Right renal cortex interstitium (tissue), 3 donors: ENCODE data around the gene MTO1. TPM values are rescaled to one million over a fixed set of nuclear protein-coding genes. Genes with fewer than 3 reads are reported as not detected.
"Not testable (repeated sequence)": the region's sequence is repeated elsewhere in the genome, so short reads cannot be mapped to it uniquely, and the experiment has no call there.

Experiments used
- DNase-seq, 3 donors: peaks; one replicate each; pipeline ENCODE4 v3.0.0-alpha.2; 2013; ENCODE audit warnings: low read depth in 3 of 3, low spot score in 2 of 3
- polyA plus RNA-seq, 3 donors: library from polyadenylated mRNA; unstranded; fragments of 120-200 nt; gene quantifications; one replicate each; pipeline ENCODE4 v1.2.1, GENCODE V29; 2013; ENCODE audit not compliant: insufficient read length in 3 of 3

The MTO1 gene
- polyA plus RNA-seq, 3 donors: 28.9 to 36.2 (median 31.6) TPM

DNA sequence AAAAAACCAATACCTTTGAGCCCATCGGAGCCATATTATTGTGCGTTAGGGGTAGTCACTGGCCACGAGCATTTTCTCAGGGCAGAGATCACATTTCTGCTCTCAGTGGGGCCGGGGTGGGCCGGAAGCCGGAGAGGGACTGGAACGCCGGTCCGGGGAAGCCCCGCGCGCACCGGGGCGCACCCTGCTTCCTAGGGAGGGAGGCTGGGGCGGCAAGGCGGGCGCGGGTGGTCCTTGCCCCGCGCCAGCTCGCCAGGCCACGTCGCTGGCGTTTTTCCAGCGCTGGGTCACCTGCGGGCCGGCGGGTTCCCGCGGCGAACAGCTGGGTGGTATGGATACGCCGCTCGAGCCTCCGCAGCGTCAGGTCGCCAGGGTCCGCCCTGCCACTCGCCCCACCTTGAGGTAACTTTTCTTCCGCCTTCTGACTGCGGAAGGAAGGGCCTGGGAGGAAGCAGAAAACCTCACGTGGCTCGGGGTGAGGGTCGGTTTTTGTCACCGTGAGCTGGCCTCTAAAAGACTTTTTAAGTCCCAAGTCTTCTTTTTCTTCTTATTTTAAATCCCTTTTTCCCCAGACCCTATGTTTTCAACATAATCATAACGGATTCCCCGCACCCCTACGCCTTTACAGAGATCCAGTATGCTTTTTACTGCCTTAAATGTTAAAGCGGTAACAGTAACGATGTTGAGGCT lies 62.0 kb downstream of the MTO1 start:
- no peak for DNase-seq

DNA sequence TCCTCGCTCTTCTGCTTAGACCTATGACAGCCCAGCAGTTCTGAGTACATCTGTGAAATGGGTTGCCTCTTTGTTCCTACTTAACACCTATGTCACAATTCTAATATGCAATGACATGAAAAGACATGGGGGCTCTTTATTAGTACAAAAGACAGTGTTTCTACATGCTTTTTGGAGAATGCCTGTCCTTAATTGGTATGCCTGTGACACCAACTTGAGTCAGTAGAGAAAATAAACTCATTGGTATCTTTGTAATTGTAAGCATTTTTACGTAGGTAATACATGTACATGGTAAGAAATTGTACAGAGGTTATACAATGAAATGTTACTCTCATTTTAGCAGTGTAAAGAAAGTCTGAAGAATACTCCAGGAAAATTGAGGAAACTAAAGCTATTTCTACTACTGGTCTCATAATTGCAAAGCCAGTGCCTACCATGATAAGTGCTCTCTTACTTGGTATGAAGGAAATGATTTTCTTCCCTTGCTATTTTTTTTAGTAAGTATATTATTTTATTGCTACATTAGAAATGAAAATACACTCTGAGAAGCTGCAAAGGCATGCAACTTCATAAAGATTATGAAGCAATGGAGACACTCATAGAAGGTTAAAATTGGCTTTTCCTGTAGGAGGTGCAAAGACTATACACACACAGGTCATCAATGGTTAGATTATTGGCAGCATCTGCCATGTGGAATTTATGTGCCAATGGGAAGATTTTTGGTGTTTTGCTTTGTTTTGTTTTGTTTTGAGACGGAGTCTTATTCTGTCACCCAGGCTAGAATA lies 64.2 kb downstream of the MTO1 start:
- DNase-seq: no peak

DNA sequence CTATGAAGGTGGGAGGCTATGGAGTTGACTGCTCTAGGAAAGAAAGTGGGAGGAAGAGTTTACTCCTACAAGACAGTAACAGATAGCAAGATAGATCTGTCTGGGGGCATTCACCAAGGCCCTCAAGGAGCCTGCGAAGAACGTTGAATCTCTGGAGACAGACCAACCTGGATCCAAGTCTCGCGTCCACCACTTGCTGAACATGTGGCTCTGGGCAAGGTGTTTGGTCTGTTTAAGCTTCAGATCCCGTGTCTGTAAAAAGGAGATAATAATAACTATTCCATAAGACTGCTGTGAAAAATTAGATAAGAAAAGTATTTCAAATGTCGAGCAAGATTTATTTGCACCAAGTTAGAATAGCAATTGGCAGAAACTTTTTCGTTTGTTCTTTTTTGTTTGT lies 67.4 kb downstream of the MTO1 start:
- DNase-seq: no peak

DNA sequence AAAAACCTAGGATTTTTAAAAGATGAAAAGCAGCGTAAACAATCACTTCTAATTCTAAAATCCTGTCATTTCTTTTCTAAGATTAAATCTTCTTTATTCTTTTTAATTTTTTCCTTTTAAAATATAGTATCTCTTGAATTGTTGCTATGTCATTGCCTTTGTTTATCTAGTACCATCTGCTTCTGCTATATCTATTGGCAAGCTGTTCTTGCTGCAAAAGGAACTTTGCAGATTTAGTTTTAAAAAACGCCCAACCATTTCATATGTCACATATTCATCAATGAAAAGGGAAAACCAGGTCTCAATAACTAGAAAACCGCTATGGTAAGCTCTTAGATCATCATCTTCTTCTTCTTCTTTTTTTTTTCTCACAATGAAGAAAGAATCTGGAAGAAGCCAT lies 70.8 kb downstream of the MTO1 start:
- DNase-seq: no peak

DNA sequence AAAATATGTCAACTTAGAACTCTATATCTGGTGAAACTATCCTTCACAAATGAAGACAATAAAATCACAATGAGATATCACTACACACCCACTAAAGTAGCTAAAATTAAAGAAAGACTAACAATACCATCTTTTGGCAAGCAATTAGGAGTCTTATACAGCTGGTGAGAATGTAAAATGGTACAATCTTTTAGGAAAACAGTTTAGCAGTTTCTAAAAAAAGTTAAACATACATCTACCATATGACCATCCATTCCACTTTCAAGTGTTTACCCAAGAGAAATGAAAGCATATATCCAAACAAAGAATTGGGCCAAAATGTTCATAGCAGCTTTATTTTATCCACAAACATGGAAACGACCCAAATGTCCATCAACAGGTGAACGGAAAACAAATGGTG lies 73.1 kb downstream of the MTO1 start:
- no peak for DNase-seq

DNA sequence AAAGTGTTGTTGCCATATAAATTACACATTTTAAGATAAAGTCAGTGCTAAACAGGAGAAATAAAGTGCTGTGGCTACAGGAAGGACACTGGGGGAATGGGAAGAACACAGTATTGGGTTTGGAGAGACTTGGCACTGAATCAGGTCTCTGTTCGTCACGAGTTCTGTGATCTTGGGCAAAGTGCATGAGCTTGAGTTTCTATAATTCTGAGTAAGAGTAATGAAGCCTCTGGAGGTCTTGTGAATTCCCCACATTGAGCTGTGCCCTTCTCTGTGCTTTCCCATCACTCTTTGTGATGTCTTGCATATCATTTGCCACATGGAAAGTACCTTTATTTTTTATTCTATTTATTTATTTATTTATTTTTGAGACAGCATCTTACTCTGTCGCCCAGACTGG lies 76.1 kb downstream of the MTO1 start:
- no peak for DNase-seq

DNA sequence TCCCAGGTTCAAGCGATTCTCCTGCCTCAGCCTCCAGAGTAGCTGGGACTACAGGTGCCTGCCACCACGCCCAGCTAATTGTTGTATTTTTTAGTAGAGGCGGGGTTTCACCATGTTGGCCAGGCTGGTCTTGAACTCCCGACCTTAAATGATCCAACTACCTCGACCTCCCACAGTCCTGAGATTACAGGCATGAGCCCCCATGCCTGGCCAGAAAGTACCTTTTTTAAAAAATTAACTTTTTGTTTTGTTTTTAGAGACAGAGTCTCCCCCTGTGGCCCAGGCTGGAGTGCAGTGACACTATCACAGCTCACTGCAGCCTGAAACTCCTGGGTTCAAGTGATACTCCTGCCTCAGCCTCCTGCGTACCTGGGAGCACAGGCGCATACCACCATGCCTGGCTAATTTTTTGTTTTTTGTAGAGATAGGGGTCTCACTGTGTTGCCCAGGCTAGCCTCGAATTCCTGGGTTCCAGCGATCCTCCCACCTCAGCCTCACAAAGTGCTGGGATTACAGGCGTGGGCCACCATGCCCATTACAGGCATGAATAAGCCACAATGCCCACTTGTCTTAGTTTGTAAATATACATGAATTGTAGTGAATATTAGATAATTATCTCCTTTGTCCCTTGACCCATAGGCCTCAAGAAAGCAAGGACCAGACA lies 76.7 kb downstream of the MTO1 start:
- DNase-seq: no peak

DNA sequence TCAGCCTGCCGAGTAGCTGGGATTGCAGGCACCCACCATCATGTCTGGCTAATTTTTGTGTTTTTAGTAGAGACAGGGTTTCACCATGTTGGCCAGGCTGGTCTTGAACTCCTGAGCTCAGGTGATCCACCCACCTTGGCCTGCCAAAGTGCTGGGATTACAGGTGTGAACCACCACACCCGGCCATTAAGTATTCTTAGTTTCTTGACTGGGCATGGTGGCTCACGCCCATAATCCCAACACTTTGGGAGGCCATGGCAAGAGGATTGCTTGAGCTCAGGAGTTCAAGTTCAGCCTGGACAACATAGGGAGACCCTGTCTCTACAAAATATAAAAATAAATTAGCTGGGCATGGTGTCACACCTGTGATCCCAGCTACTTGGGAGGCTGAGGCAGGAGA lies 80.9 kb downstream of the MTO1 start:
- not testable (repeated sequence) for DNase-seq

DNA sequence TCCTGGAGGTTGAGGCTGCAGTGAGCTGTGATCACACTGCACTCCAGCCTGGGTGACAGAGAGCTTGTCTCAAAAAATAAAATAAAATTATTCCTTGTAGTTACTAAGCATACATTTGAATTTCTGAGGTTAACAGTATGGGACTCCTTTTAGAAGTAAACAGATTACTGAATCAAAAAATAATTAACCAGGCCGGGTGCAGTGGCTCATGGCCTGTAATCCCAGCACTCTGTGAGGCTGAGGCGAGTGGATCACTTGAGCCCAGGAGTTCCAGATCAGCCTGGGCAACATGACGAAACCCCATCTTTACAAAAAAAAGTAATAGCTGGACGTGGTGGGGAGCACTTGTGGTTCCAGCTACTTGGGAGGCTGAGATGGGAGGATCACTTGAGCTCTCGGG lies 81.4 kb downstream of the MTO1 start:
- no peak for DNase-seq

DNA sequence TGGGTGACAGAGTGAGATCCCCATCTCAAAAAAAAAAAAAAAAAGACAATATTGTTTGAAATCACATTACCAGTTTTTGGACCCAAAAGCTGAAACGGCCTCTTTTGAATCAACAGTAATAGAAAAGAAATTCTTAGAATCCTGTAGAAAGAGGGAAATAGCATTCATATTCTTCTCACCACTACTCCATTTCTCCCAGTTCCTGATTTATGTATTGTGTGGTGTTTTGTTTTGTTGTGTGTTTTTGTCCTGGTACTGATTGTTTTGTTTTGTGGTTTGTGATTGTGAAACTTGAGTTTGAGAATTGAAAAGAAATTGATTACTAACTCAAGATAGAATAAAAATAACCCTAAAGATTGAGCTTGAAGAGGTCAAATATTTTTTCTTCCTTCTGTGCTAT lies 85.5 kb downstream of the MTO1 start:
- DNase-seq: no peak

DNA sequence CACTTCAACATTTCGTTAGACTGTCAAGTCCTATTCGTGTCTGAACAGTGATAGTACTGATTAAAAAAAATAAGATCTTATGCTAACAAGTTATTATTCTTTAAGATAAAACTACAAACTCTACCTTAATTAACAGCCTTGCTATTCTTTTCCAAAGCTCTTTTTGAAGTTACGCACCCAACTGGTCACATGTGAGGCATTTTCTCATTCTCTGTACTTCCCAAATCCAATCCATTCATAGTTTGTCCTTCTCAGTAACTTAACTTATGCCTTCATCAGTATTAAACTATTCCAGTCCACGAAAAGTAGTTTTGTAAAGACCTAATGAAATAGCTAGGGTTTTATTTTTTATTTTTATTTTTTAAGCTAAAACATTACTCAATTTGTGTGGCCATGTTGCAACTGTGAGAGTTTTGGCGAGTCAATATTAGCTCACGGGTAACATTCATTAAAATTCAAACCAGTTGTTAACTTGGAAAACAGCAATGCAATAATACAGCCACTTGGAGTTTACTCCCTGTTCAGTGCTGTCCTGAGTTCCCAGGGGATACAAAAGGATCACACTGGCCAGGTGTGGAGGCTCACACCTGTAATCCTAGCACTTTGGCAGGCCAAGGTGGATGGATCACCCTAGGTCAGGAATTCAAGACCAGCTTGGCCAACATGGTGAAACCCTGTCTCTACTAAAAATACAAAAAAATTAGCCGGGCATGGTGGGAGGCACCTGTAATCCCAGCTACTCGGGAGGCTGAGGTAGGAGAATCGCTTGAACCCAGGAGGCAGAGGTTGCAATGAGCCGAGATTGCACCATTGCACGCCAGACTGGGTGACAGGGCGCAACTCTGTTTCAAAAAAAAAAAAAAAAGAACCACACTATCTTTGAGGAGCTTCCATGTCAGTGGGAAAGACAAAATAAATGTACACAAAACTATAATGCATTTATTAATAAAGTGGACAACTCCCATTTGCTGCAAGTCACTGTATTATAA lies 87.2 kb downstream of the MTO1 start:
- no peak for DNase-seq

DNA sequence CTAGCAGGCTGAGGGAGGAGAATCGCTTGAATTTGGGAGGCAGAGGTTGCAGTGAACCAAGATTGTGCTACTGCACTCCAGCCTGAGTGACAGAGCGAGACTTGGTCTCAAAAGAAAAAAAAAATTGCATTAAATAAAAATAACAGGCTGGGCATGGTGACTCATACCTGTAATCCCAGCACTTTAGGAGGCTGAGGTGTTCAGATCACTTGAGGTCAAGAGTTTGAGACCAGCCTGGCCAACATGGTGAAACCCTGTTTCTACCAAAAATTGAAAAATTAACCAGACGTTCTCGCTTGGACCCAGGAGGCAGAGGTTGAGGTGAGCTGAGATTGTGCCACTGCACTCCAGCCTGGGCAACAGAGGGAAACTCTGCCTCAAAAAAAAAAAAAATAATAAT lies 89.6 kb downstream of the MTO1 start:
- not testable (repeated sequence) for DNase-seq

DNA sequence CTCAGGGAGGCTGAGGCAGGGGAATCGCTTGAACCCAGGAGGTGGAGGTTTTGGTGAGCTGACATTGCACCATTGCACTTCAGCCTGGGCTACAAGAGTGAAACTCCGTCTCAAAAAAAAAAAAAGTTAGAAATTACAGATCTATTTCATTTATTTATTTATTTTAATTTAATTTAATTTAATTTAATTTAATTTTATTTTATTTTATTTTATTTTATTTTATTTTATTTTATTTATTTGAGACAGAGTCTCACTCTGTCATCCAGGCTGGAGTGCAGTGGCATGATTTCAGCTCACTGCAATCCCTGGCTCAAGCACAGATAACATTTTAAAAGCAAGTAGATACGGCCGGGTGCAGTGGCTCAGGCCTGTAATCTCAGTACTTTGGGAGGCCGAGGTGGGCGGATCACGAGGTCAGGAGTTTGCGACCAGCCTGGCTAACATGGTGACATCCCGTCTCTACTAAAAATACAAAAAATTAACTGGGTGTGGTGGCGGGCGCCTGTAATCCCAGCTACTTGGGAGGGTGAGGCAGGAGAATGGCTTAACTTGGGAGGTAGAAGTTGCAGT lies 93.9 kb downstream of the MTO1 start:
- not testable (repeated sequence) for DNase-seq

DNA sequence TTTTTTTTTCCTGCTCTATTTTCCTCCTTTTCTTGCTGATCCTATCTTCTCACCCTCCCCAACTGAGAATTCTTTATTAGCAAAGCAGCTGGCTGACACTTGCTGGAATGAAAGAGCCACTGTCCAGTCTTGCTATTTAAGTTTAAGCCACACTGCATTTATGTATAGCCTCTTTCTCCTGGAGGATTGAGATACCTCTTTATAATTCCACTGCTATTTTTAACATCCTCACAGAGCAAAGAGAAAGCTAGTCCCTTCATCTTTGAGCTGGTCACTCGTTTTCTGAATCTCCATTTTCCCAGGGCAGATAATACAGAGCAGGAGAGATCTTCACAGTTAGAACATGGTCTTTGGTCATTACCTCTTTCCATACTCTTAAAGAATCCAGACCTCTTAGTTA lies 95.3 kb downstream of the MTO1 start:
- no peak for DNase-seq

Other genes with a start within 250 kb of the MTO1 start
- gene KHDC1L, start 236.2 kb upstream of the MTO1 start, polyA plus RNA-seq: under 1 TPM in 2 of 3 donors, not detected in 1; 0.33 to 0.69 TPM
- 1 to 10 TPM; 8.5 to 8.6 (median 8.5) TPM for gene KHDC1, start 198.5 kb upstream of the MTO1 start, polyA plus RNA-seq
- gene DPPA5, start 107.5 kb upstream of the MTO1 start, polyA plus RNA-seq: not detected
- gene KHDC3L, start 99.1 kb upstream of the MTO1 start, polyA plus RNA-seq: under 1 TPM in 1 of 3 donors, not detected in 2; 0.12 TPM
- under 1 TPM in 1 of 3 donors, not detected in 2; 0.51 TPM for gene OOEP, start 91.8 kb upstream of the MTO1 start, polyA plus RNA-seq
- under 1 TPM; 0.35 to 0.62 (median 0.58) TPM for gene DDX43, start 66.9 kb upstream of the MTO1 start, polyA plus RNA-seq
- 1 to 10 TPM; 2.8 to 3.2 (median 3.2) TPM for gene CGAS, start 9.4 kb upstream of the MTO1 start, polyA plus RNA-seq
- gene EEF1A1, start 59.3 kb downstream of the MTO1 start, polyA plus RNA-seq: over 10,000 TPM; 21,580 to 22,071 (median 21,951) TPM
- 10 to 100 TPM; 18.1 to 23.1 (median 20.0) TPM for gene SLC17A5, start 192.3 kb downstream of the MTO1 start, polyA plus RNA-seq
- gene CD109, start 234.5 kb downstream of the MTO1 start, polyA plus RNA-seq: 10 to 100 TPM; 12.4 to 15.5 (median 14.8) TPM